ENCODE results near the gene ROR2. TPM values are rescaled to one million over a fixed set of nuclear protein-coding genes. Genes with fewer than 3 reads are reported as not detected.
A peak's percentile ranks its signal among the peaks of the same experiment; 100 is the strongest.

The ROR2 gene
- total and polyA plus RNA-seq, 2 experiments from 2014 or later, result 8.1 to 18.8 TPM

DNA sequence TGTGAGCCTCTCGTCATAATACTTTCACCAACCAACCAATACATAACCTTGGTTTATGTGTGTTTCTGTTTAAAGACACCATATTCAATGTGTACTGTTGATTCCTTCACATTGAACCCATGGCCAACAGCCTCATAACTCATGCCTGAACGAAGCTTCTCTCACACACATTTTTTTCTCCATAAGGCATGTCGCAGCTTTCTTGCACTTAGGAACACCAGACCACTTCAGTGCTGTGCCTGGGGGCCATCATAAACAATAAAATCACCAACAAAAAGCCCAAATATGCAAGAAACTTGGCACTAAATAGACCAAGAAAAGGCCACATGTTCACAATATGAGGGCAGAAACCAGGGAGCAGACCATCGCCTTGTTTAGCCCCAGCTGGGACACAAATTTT, 192.2 kb downstream of the ROR2 start (continued):
- TF ChIP-seq CREB1 (CRISPR knock-in tag; IDR thresholded peaks at IDR 0.05; ENCODE audit: low read depth), result no peak

DNA sequence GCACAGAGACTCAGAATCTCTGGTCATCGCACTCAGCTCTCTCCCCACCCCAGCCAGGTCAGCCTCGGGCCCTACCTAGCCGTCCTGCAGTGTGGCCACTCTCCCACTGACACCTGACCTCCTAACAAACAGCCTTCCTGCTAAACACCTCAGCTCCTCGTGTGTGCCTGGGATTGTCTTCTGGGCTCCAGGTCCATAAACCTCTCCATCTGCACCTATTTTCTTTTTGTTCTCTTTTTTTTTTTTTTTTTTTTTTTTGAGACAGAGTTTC, 193.6 kb downstream of the ROR2 start:
- Mint-ChIP-seq H3K36me3 (ENCODE audit: low read depth) (peaks cover 3% of the 10 kb centered on the region; the same call in 1 of the 3 replicates), H3K4me1 (peaks cover 13% of the 10 kb centered on the region; the same call in 2 of the 3 replicates), H3K27me3 (ENCODE audit: insufficient read depth, low read depth, poor library complexity) (no peaks in the 10 kb centered on the region), H3K27ac (peak overlapping the region; percentile 77; the same call in 1 of the 2 replicates), H3K4me3 (no peak overlapping the region), H3K9me3 (no peaks in the 10 kb centered on the region)
- TF ChIP-seq STAT1 (IDR thresholded peaks at IDR 0.05; ENCODE audit: unreplicated experiment) (no peak), EZH2phosphoT487 (IDR thresholded peaks at IDR 0.05; ENCODE audit: unreplicated experiment) (no peak), EZH2 (IDR thresholded peaks at IDR 0.05; ENCODE audit: low read depth, unreplicated experiment) (no peak), ZNF331 (CRISPR knock-in tag; IDR thresholded peaks at IDR 0.05; ENCODE audit: low read depth) (no peak), CREB1 (CRISPR knock-in tag; IDR thresholded peaks at IDR 0.05; ENCODE audit: low read depth) (no peak), POLR2AphosphoS5 (IDR thresholded peaks at IDR 0.05; ENCODE audit: low read depth) (no peak), JUNB (IDR thresholded peaks at IDR 0.05; ENCODE audit: unreplicated experiment) (no peak), NANOG (IDR thresholded peaks at IDR 0.05; ENCODE audit: borderline replicate concordance) (no peak), ZNF114 (CRISPR knock-in tag; IDR thresholded peaks at IDR 0.05) (no peak)
- TF ChIP-seq, protein P1, sequence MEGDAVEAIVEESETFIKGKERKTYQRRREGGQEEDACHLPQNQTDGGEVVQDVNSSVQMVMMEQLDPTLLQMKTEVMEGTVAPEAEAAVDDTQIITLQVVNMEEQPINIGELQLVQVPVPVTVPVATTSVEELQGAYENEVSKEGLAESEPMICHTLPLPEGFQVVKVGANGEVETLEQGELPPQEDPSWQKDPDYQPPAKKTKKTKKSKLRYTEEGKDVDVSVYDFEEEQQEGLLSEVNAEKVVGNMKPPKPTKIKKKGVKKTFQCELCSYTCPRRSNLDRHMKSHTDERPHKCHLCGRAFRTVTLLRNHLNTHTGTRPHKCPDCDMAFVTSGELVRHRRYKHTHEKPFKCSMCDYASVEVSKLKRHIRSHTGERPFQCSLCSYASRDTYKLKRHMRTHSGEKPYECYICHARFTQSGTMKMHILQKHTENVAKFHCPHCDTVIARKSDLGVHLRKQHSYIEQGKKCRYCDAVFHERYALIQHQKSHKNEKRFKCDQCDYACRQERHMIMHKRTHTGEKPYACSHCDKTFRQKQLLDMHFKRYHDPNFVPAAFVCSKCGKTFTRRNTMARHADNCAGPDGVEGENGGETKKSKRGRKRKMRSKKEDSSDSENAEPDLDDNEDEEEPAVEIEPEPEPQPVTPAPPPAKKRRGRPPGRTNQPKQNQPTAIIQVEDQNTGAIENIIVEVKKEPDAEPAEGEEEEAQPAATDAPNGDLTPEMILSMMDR (conservative IDR thresholded peaks at IDR 0.05; ENCODE audit: low read depth in 2 of 2), result no peak
- TF ChIP-seq, protein P2, sequence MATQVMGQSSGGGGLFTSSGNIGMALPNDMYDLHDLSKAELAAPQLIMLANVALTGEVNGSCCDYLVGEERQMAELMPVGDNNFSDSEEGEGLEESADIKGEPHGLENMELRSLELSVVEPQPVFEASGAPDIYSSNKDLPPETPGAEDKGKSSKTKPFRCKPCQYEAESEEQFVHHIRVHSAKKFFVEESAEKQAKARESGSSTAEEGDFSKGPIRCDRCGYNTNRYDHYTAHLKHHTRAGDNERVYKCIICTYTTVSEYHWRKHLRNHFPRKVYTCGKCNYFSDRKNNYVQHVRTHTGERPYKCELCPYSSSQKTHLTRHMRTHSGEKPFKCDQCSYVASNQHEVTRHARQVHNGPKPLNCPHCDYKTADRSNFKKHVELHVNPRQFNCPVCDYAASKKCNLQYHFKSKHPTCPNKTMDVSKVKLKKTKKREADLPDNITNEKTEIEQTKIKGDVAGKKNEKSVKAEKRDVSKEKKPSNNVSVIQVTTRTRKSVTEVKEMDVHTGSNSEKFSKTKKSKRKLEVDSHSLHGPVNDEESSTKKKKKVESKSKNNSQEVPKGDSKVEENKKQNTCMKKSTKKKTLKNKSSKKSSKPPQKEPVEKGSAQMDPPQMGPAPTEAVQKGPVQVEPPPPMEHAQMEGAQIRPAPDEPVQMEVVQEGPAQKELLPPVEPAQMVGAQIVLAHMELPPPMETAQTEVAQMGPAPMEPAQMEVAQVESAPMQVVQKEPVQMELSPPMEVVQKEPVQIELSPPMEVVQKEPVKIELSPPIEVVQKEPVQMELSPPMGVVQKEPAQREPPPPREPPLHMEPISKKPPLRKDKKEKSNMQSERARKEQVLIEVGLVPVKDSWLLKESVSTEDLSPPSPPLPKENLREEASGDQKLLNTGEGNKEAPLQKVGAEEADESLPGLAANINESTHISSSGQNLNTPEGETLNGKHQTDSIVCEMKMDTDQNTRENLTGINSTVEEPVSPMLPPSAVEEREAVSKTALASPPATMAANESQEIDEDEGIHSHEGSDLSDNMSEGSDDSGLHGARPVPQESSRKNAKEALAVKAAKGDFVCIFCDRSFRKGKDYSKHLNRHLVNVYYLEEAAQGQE (IDR thresholded peaks at IDR 0.05; ENCODE audit: unreplicated experiment), result no peak
- TF ChIP-seq, protein P3, sequence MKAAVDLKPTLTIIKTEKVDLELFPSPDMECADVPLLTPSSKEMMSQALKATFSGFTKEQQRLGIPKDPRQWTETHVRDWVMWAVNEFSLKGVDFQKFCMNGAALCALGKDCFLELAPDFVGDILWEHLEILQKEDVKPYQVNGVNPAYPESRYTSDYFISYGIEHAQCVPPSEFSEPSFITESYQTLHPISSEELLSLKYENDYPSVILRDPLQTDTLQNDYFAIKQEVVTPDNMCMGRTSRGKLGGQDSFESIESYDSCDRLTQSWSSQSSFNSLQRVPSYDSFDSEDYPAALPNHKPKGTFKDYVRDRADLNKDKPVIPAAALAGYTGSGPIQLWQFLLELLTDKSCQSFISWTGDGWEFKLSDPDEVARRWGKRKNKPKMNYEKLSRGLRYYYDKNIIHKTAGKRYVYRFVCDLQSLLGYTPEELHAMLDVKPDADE (IDR thresholded peaks at IDR 0.05), result no peak
- TF ChIP-seq, protein P4, sequence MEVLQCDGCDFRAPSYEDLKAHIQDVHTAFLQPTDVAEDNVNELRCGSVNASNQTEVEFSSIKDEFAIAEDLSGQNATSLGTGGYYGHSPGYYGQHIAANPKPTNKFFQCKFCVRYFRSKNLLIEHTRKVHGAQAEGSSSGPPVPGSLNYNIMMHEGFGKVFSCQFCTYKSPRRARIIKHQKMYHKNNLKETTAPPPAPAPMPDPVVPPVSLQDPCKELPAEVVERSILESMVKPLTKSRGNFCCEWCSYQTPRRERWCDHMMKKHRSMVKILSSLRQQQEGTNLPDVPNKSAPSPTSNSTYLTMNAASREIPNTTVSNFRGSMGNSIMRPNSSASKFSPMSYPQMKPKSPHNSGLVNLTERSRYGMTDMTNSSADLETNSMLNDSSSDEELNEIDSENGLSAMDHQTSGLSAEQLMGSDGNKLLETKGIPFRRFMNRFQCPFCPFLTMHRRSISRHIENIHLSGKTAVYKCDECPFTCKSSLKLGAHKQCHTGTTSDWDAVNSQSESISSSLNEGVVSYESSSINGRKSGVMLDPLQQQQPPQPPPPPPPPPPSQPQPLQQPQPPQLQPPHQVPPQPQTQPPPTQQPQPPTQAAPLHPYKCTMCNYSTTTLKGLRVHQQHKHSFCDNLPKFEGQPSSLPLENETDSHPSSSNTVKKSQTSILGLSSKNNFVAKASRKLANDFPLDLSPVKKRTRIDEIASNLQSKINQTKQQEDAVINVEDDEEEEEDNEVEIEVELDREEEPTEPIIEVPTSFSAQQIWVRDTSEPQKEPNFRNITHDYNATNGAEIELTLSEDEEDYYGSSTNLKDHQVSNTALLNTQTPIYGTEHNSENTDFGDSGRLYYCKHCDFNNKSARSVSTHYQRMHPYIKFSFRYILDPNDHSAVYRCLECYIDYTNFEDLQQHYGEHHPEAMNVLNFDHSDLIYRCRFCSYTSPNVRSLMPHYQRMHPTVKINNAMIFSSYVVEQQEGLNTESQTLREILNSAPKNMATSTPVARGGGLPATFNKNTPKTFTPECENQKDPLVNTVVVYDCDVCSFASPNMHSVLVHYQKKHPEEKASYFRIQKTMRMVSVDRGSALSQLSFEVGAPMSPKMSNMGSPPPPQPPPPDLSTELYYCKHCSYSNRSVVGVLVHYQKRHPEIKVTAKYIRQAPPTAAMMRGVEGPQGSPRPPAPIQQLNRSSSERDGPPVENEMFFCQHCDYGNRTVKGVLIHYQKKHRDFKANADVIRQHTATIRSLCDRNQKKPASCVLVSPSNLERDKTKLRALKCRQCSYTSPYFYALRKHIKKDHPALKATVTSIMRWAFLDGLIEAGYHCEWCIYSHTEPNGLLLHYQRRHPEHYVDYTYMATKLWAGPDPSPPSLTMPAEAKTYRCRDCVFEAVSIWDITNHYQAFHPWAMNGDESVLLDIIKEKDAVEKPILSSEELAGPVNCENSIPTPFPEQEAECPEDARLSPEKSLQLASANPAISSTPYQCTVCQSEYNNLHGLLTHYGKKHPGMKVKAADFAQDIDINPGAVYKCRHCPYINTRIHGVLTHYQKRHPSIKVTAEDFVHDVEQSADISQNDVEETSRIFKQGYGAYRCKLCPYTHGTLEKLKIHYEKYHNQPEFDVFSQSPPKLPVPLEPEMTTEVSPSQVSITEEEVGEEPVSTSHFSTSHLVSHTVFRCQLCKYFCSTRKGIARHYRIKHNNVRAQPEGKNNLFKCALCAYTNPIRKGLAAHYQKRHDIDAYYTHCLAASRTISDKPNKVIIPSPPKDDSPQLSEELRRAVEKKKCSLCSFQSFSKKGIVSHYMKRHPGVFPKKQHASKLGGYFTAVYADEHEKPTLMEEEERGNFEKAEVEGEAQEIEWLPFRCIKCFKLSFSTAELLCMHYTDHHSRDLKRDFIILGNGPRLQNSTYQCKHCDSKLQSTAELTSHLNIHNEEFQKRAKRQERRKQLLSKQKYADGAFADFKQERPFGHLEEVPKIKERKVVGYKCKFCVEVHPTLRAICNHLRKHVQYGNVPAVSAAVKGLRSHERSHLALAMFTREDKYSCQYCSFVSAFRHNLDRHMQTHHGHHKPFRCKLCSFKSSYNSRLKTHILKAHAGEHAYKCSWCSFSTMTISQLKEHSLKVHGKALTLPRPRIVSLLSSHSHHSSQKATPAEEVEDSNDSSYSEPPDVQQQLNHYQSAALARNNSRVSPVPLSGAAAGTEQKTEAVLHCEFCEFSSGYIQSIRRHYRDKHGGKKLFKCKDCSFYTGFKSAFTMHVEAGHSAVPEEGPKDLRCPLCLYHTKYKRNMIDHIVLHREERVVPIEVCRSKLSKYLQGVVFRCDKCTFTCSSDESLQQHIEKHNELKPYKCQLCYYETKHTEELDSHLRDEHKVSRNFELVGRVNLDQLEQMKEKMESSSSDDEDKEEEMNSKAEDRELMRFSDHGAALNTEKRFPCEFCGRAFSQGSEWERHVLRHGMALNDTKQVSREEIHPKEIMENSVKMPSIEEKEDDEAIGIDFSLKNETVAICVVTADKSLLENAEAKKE (CRISPR knock-in tag; IDR thresholded peaks at IDR 0.05), result no peak
- no peak overlapping the region for H2AFZ ChIP-seq
- no peaks in the 10 kb centered on the region for H3K36me3 ChIP-seq (ENCODE audit: insufficient read depth)
- no peak overlapping the region for H3K4me2 ChIP-seq
- no peak overlapping the region for H3K4me3 ChIP-seq
- no peaks in the 10 kb centered on the region; the same call in 1 of the 2 replicates for H4K20me1 ChIP-seq (replicated peaks; ENCODE audit: insufficient read depth)
- ATAC-seq (no peak), DNase-seq (ENCODE audit: low spot score) (no peak)
- H3F3A ChIP-seq (replicated peaks; ENCODE audit: low read depth), result no peaks in the 10 kb centered on the region
- 0 out of 2 replicates have a peak, but pooled peaks cover 4% of the 10 kb centered on the region for H3K4me1 ChIP-seq (ENCODE audit: insufficient read depth)
- H3K79me2 ChIP-seq (replicated peaks; ENCODE audit: insufficient read depth), result no peaks in the 10 kb centered on the region
- H3K27me3 ChIP-seq (ENCODE audit: insufficient read depth), result no peaks in the 10 kb centered on the region
- peak overlapping the region; percentile 52; the same call in 1 of the 2 replicates for H3K27ac ChIP-seq (ENCODE audit: low read depth)
- H3K9me2 ChIP-seq (ENCODE audit: insufficient read depth), result no peaks in the 10 kb centered on the region

Measured in GM23338 (cell line).